GM13976 (cell line): Measurements from ENCODE around the gene ABCA8.

Experiments used
- DNase-seq: peaks from one replicate; pipeline ENCODE4 v3.0.0; 2012; ENCODE audit warnings: low spot score
- in situ Hi-C: fragments of 300-500 bp; cut with MboI; formaldehyde crosslinking; loops from one replicate; pipeline ENCODE4 v1.12.0; 2022; ENCODE audit warnings: low sequenced_read_pairs, mixed read lengths, inconsistent platforms; ENCODE audit not compliant: unreplicated experiment
- TF ChIP-seq, protein P1 (sequence below): IDR thresholded peaks from 2 replicates; pipeline ENCODE4 v1.5.1; 2012; ENCODE audit warnings: borderline replicate concordance, mild to moderate bottlenecking; ENCODE audit not compliant: insufficient read depth; ENCODE audit errors: extremely low read depth, missing control alignments, control extremely low read depth

ABCA8 gene

DNA sequence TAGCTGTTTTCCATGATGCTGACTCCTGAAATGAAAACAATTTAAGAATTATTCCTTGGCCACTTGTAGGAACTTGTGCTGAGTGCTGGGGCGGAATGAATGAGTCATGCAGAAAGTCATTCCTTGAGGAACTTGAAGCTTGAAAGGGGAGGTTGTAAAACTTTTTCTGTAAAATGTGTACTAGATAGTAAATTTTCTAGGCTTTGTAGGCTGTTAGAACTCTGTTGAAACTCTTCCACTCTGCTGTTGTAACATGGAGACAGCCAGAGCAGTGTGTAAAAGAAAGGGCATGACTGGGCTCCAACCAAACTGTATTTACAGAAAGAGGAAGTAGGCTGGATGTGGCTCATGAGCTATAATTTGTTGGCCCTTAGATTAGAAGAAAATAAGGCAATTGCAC lies 46.1 kb downstream of the ABCA8 start:
- TF ChIP-seq, protein P1, sequence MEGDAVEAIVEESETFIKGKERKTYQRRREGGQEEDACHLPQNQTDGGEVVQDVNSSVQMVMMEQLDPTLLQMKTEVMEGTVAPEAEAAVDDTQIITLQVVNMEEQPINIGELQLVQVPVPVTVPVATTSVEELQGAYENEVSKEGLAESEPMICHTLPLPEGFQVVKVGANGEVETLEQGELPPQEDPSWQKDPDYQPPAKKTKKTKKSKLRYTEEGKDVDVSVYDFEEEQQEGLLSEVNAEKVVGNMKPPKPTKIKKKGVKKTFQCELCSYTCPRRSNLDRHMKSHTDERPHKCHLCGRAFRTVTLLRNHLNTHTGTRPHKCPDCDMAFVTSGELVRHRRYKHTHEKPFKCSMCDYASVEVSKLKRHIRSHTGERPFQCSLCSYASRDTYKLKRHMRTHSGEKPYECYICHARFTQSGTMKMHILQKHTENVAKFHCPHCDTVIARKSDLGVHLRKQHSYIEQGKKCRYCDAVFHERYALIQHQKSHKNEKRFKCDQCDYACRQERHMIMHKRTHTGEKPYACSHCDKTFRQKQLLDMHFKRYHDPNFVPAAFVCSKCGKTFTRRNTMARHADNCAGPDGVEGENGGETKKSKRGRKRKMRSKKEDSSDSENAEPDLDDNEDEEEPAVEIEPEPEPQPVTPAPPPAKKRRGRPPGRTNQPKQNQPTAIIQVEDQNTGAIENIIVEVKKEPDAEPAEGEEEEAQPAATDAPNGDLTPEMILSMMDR: no peak
- peak; percentile 12 for DNase-seq
- in situ Hi-C loops: no loop called here

DNA sequence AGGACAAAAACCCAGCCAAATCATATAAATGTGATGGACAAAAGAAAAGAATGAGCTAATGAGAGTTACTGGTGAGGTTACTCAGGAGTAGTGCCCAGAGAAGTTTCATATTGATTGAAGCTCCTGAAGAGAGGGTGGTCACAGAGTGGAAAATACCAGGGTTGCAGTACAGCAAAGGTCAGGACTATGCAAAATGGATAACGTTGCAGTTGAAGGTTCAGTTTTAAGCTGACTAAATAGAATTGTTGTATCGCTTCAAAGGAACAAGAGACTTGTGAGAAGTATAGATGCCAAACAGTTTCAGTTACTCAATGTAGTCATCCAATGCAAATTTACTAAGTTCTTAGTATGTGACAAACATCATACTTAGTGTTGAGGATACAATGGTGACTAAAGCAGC lies 47.1 kb downstream of the ABCA8 start:
- in situ Hi-C loops: no loop called here

DNA sequence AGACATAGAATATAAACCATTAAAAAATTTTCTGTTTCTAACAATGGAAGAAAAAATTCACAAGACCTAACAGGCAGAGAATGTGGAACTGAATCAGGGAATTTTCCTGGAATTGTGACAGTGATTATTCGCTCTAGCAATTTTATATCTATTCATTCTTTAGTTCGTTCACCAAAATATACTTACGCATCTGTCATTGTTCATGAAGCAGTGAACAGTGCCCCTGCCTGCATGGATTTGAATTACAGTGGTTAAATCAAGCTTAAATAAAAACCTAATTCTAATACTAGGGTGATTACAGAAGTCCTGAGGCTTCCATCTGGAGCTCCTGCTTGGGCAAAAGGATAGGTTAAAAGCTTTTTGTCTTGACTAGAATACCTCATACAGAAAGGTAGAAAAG lies 48.6 kb downstream of the ABCA8 start:
- TF ChIP-seq, protein P1: no peak
- no peak for DNase-seq
- in situ Hi-C loops: no loop called here

More for the DNA sequence above, 47.1 kb downstream of the ABCA8 start:
- TF ChIP-seq, protein P1: no peak
- DNase-seq: peak; percentile 9

DNA sequence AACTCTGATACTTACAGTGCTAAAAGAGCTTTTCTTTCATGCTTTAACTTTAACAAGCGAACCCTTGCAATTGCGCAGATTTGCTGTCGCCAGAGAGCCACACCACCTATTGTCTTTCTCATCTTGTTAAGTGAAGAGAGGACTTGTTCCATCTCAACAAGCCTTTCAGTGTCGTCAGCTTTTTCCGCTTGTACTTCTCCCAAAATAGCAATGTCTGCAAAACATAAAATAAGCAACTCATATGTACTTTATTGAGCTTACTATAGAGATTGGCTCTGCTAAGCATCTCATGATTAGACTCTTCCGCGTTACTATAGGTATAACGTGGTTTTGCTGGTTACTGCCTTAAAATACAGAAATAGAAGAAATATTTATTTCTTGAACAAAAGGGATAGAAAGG lies 51.9 kb downstream of the ABCA8 start:
- no peak for DNase-seq
- TF ChIP-seq, protein P1: no peak
- in situ Hi-C loops: no loop called here

DNA sequence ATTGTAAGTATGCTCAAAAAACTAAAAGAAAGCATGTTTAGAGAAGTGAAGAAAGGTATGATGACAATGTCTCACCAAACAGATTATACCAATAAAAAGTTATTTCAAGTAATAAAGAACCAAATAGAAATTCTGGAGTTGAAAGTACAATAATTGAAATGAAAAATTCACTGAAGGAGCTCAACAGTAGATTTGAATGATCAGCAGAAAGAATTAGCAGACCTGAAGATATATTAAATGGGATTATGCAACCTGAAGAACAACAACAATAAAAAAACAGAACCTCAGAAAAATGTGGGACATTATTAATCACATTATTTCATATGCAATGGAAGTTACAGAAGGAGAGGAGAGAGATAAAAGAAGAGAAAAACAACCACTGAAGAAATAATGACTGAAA lies 57.6 kb downstream of the ABCA8 start:
- in situ Hi-C loops: no loop called here
- no peak for DNase-seq
- TF ChIP-seq, protein P1: no peak

DNA sequence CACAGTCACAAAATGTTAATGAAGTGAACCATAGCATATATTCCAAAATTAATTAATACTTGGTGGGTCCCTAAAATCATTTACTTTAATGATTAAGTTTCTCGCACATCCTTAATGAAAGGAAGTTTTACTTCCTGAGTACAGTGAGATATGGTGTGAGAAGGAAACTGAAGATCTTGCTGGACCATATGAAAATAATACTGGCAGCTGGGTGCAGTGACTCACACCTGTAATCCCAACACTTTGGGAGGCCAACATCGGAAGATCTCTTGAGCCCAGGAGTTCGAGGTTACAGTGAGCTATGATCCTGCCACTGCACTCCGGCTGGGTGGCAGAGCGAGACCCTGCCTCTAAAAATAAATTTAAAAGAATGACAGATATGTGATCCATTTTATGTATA lies 62.5 kb downstream of the ABCA8 start:
- DNase-seq: no peak
- in situ Hi-C loops: no loop called here
- TF ChIP-seq, protein P1: no peak

DNA sequence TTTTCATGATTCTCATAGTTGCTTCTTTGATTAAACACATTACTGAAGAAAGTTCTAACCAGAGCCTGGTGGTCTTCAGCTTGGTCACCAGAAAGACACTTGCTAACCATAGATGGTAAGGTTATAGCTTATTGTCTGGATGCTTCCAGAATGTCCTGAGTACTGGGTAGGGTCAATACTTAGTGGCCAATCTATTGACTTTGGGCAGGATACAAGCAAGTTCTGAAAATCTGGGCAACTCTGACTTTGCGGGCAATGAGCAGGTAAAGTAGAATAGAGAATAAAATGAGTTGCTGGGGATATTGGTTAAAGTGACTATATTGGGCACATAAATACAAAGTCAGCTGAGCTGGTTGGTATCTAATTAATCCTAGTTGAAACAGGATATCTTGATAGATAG lies 63.0 kb downstream of the ABCA8 start:
- in situ Hi-C loops: no loop called here
- TF ChIP-seq, protein P1: no peak

More for the DNA sequence above, 63.0 kb downstream of the ABCA8 start:
- no peak for DNase-seq
